Stomach (tissue), 9 donors: ENCODE results near the gene PLPP2. TPM values are rescaled to one million over a fixed set of nuclear protein-coding genes. Genes with fewer than 3 reads are reported as not detected.

Experiments
- DNase-seq, 2 donors: peaks; one replicate each; pipeline versions ENCODE4 v3.0.0 to v3.0.0-alpha.2; 2013 to 2019
- H3K27ac ChIP-seq, 5 donors: fragments of 200-600 bp in 4 of 5; sonication (generic) in 4 of 5; one replicate each; pipeline ENCODE4 v1.5.1; 2013 to 2019; ENCODE audit warnings: mild to moderate bottlenecking in 1 of 5, moderate library complexity in 1 of 5
- H3K27me3 ChIP-seq, 3 donors: fragments of 200-600 bp; sonication (generic); one replicate each; pipeline ENCODE4 v1.5.1; 2017 to 2019; ENCODE audit warnings: mixed run types in 1 of 3
- H3K36me3 ChIP-seq, 4 donors: fragments of 200-600 bp; sonication (generic); 1 replicate in 3 of 4; 2 replicates in 1 of 4; pipeline ENCODE4 v1.5.1; 2016 to 2019
- H3K4me1 ChIP-seq, 4 donors: fragments of 200-600 bp; sonication (generic); one replicate each; pipeline ENCODE4 v1.5.1; 2016 to 2019
- H3K4me3 ChIP-seq, 4 donors: fragments of 200-600 bp; sonication (generic) in 3 of 4; one replicate each; pipeline ENCODE4 v1.5.1; 2016 to 2019; ENCODE audit warnings: mild to moderate bottlenecking in 1 of 4
- H3K9me3 ChIP-seq, 4 donors: fragments of 200-600 bp; sonication (generic); one replicate each; pipeline ENCODE4 v1.5.1; 2016 to 2019
- CTCF ChIP-seq, 7 experiments: fragments of 450-650 bp in 4 of 7; fragments of 200-600 bp in 3 of 7; sonication (generic) in 3 of 7; IDR thresholded peaks; one replicate each; pipeline ENCODE4 v1.5.1; 2016 to 2019; ENCODE audit warnings: antibody characterized with exemption in 7 of 7, control low read depth in 2 of 7, mild to moderate bottlenecking in 1 of 7
- EP300 ChIP-seq: sonication (generic); formaldehyde crosslinking; IDR thresholded peaks from one replicate; pipeline ENCODE4 v1.6.1; 2017; ENCODE audit warnings: antibody characterized with exemption
- POLR2A ChIP-seq, 4 donors: fragments of 450-650 bp; IDR thresholded peaks; one replicate each; pipeline ENCODE4 v1.6.1; 2016; ENCODE audit warnings: antibody characterized with exemption in 4 of 4, control low read depth in 2 of 4, mild to moderate bottlenecking in 1 of 4, moderate library complexity in 1 of 4
- POLR2AphosphoS5 ChIP-seq, 3 donors: sonication (generic); formaldehyde crosslinking; IDR thresholded peaks; one replicate each; pipeline ENCODE4 v1.6.1; 2016; ENCODE audit warnings: antibody characterized with exemption in 3 of 3
- WGBS, 5 donors: extraction: QIAGEN DNeasy Blood & Tissue Kit in 3 of 5; methylation state at CpG; one replicate each; pipeline versions ENCODE4 v1.1.5 to v1.1.7; 2013 to 2018; 5-methylcytosine and 5-hydroxymethylcytosine counted together
- intact Hi-C: fragments of 100-400 bp; cut with DNase I; formaldehyde crosslinking; loops from one replicate; pipeline ENCODE4 v1.15.1; 2023; ENCODE audit warnings: low total_unique reads
- polyA plus RNA-seq, 3 donors: library from polyadenylated mRNA; stranded (reverse); fragments of 200-250 nt; gene quantifications; one replicate each; pipeline ENCODE4 v1.2.3, GENCODE V29; 2013
- total RNA-seq, 5 donors: library from RNA; depleted of rRNA; stranded (reverse); fragments of >200 nt; gene quantifications; one replicate each; pipeline versions ENCODE4 v1.1.0 to v1.2.3, GENCODE V29; 2014 to 2016
- donor health status: healthy with polysubstance abuse.
- donor health status: Bipolar disorder and iron deficiency.
- donor health status: healthy.

Gene PLPP2
- total and polyA plus RNA-seq, 8 donors: 22.2 to 228 (median 46.1) TPM

- Histone ChIP-seq H3K27me3 (no peaks in the 10 kb centered on the region), H3K4me1 (peaks cover 27 to 49% (median 32%) of the 10 kb centered on the region in 4 donors), H3K4me3 (no peak overlapping the region), H3K9me3 (no peaks in the 10 kb centered on the region), H3K27ac (no peak overlapping the region), H3K36me3 (peaks cover 6 to 43% (median 32%) of the 10 kb centered on the region in 4 donors)
- no peak for TF ChIP-seq POLR2AphosphoS5 (IDR thresholded peaks at IDR 0.05)
- TF ChIP-seq CTCF (IDR thresholded peaks at IDR 0.05): no peak
- TF ChIP-seq EP300: no peak
- no peak for TF ChIP-seq POLR2A (IDR thresholded peaks at IDR 0.05)
- 81 to 90% (median 90%) methylated on average over 5 of the region's 5 CpGs for WGBS, 5 donors
- no peak for DNase-seq
- intact Hi-C loops: no loop called here
Observed at GRCh38 chr19:338421-338820, 47.2 kb upstream of the PLPP2 start.

- Histone ChIP-seq H3K36me3 (peaks cover 10 to 52% (median 43%) of the 10 kb centered on the region in 4 donors), H3K9me3 (no peaks in the 10 kb centered on the region), H3K27me3 (no peaks in the 10 kb centered on the region), H3K27ac (no peak overlapping the region), H3K4me3 (no peak overlapping the region), H3K4me1 (peaks cover 5 to 26% (median 10%) of the 10 kb centered on the region in 4 donors)
- TF ChIP-seq CTCF (IDR thresholded peaks at IDR 0.05) (no peak), POLR2A (IDR thresholded peaks at IDR 0.05) (no peak), POLR2AphosphoS5 (IDR thresholded peaks at IDR 0.05) (no peak), EP300 (no peak)
- WGBS, 5 donors: 86 to 90% (median 88%) methylated on average over 10 to 20 of the region's 20 CpGs
- DNase-seq: no peak
- intact Hi-C loops: no loop called here
Observed at GRCh38 chr19:336067-336614, 44.9 kb upstream of the PLPP2 start.

- H3K4me1 ChIP-seq: peaks cover 0 to 20% (median 4%) of the 10 kb centered on the region in 4 donors
- no peak overlapping the region for H3K4me3 ChIP-seq
- TF ChIP-seq POLR2AphosphoS5 (IDR thresholded peaks at IDR 0.05) (no peak), EP300 (no peak), POLR2A (IDR thresholded peaks at IDR 0.05) (no peak), CTCF (IDR thresholded peaks at IDR 0.05) (no peak)
- peaks cover 14 to 54% (median 46%) of the 10 kb centered on the region in 4 donors for H3K36me3 ChIP-seq
- WGBS, 5 donors: 91 to 97% (median 93%) methylated on average over 15 to 21 of the region's 21 CpGs
- intact Hi-C loops: no loop called here
- H3K27me3 ChIP-seq: no peaks in the 10 kb centered on the region
- peaks cover 0 to 4% (median under 1%) of the 10 kb centered on the region in 4 donors for H3K9me3 ChIP-seq
- H3K27ac ChIP-seq: no peak overlapping the region
- no peak for DNase-seq
Observed at GRCh38 chr19:335486-336066, 44.4 kb upstream of the PLPP2 start.

- intact Hi-C loops: no loop called here
- no peak overlapping the region for H3K4me3 ChIP-seq
- no peak for DNase-seq
- H3K9me3 ChIP-seq: peaks cover 0 to 5% (median 2%) of the 10 kb centered on the region in 4 donors
- H3K27ac ChIP-seq: no peak overlapping the region
- no peaks in the 10 kb centered on the region for H3K27me3 ChIP-seq
- H3K4me1 ChIP-seq: peaks cover 0 to 15% (median 2%) of the 10 kb centered on the region in 4 donors
- H3K36me3 ChIP-seq: peaks cover 19 to 55% (median 49%) of the 10 kb centered on the region in 4 donors
- no peak for TF ChIP-seq POLR2AphosphoS5 (IDR thresholded peaks at IDR 0.05)
- no peak for TF ChIP-seq CTCF (IDR thresholded peaks at IDR 0.05)
- no peak for TF ChIP-seq POLR2A (IDR thresholded peaks at IDR 0.05)
- no peak for TF ChIP-seq EP300
- WGBS, 5 donors: 75 to 90% (median 83%) methylated on average over 9 of the region's 9 CpGs
Observed at GRCh38 chr19:335072-335471, 43.9 kb upstream of the PLPP2 start.
